Body of pancreas (tissue), 4 donors: Measurements from ENCODE around the gene SLC22A23. TPM values are rescaled to one million over a fixed set of nuclear protein-coding genes. Genes with fewer than 3 reads are reported as not detected.

ENCODE experiments used
- ATAC-seq: fragments of 150-250 bp; one replicate; pipeline ENCODE4 v1.9.1; 2016
- DNase-seq, 4 donors: peaks; one replicate each; pipeline ENCODE4 v3.0.0-alpha.2; 2019
- H3K27ac ChIP-seq, 4 donors: fragments of 200-600 bp; sonication (generic); 1 replicate in 3 of 4; 2 replicates in 1 of 4; pipeline versions ENCODE4 v1.5.1 to v1.6.1; 2016 to 2019; ENCODE audit warnings: mild to moderate bottlenecking in 1 of 4, mixed read lengths in 1 of 4, moderate library complexity in 1 of 4
- H3K27me3 ChIP-seq, 2 donors: fragments of 200-600 bp; sonication (generic); one replicate each; pipeline ENCODE4 v1.6.0; 2016; ENCODE audit warnings: mild to moderate bottlenecking in 1 of 2
- H3K36me3 ChIP-seq, 2 donors: fragments of 200-600 bp; sonication (generic); replicated peaks in 1 of 2; 2 replicates each; pipeline ENCODE4 v1.5.1; 2016; ENCODE audit warnings: low read depth in 2 of 2; ENCODE audit not compliant: insufficient read depth in 1 of 2
- H3K4me1 ChIP-seq: fragments of 200-600 bp; sonication (generic); one replicate; pipeline ENCODE4 v1.6.0; 2016
- H3K4me3 ChIP-seq, 2 donors: fragments of 200-600 bp; sonication (generic); 1 replicate in 1 of 2; 2 replicates in 1 of 2; pipeline ENCODE4 v1.5.1; 2016 to 2019
- H3K9me3 ChIP-seq, 3 donors: fragments of 200-600 bp; sonication (generic); 1 replicate in 2 of 3; 2 replicates in 1 of 3; pipeline ENCODE4 v1.5.1; 2016
- POLR2A ChIP-seq, 3 donors: fragments of 450-650 bp; IDR thresholded peaks; one replicate each; pipeline ENCODE4 v1.6.1; 2016; ENCODE audit warnings: antibody characterized with exemption in 3 of 3, mild to moderate bottlenecking in 2 of 3
- WGBS, 2 donors: methylation state at CpG; one replicate each; pipeline ENCODE4 v1.1.5; 2017; 5-methylcytosine and 5-hydroxymethylcytosine counted together
- intact Hi-C: fragments of 100-400 bp; cut with DNase I; formaldehyde crosslinking; loops from one replicate; pipeline ENCODE4 v1.15.1; 2023
- total RNA-seq, 2 donors: library from RNA; depleted of rRNA; stranded (reverse); fragments of >200 nt; gene quantifications; one replicate each; pipeline ENCODE4 v1.1.0, GENCODE V29; 2016
- TF ChIP-seq, protein P1 (sequence below), 7 experiments: fragments of 450-650 bp in 4 of 7; fragments of 200-600 bp in 3 of 7; sonication (generic) in 3 of 7; IDR thresholded peaks; one replicate each; pipeline ENCODE4 v1.5.1; 2016 to 2019; ENCODE audit warnings: antibody characterized with exemption in 7 of 7

The SLC22A23 gene
- total RNA-seq, 2 donors from 2014 or later, result 20.4 to 32.2 TPM

GRCh38 chr6:3220366-3220765, 236.5 kb downstream of the SLC22A23 start:
- TF ChIP-seq POLR2A (IDR thresholded peaks at IDR 0.05), result no peak
- TF ChIP-seq, protein P1, sequence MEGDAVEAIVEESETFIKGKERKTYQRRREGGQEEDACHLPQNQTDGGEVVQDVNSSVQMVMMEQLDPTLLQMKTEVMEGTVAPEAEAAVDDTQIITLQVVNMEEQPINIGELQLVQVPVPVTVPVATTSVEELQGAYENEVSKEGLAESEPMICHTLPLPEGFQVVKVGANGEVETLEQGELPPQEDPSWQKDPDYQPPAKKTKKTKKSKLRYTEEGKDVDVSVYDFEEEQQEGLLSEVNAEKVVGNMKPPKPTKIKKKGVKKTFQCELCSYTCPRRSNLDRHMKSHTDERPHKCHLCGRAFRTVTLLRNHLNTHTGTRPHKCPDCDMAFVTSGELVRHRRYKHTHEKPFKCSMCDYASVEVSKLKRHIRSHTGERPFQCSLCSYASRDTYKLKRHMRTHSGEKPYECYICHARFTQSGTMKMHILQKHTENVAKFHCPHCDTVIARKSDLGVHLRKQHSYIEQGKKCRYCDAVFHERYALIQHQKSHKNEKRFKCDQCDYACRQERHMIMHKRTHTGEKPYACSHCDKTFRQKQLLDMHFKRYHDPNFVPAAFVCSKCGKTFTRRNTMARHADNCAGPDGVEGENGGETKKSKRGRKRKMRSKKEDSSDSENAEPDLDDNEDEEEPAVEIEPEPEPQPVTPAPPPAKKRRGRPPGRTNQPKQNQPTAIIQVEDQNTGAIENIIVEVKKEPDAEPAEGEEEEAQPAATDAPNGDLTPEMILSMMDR (IDR thresholded peaks at IDR 0.05), result no peak

More at GRCh38 chr6:3220366-3220765, 236.5 kb downstream of the SLC22A23 start:
- Histone ChIP-seq H3K4me1 (no peaks in the 10 kb centered on the region), H3K27ac (no peak overlapping the region), H3K36me3 (no peaks in the 10 kb centered on the region), H3K27me3 (no peaks in the 10 kb centered on the region), H3K4me3 (no peak overlapping the region), H3K9me3 (no peaks in the 10 kb centered on the region)
- ATAC-seq (no peak), DNase-seq (no peak)
- intact Hi-C loops, result no loop called here
- WGBS, 2 donors, result 90 to 94% methylated on average over 2 of the region's 2 CpGs

Other genes starting within 250 kb of the SLC22A23 start
- 10 to 100 TPM in 1 of 2 donors, 1 to 10 TPM in 1; 1.3 to 10.6 TPM for gene TUBB2B, start 229.4 kb downstream of the SLC22A23 start, total RNA-seq
- 10 to 100 TPM; 10.9 to 11.2 TPM for gene PSMG4, start 198.1 kb downstream of the SLC22A23 start, total RNA-seq